IPS DF 6.9 (cell line): ENCODE measurements around the gene PLCB1.

Experiments
- DNase-seq: peaks from one replicate; pipeline ENCODE4 v3.0.0-alpha.2; 2013; ENCODE audit warnings: low read depth, low spot score
- H3K27ac ChIP-seq: one replicate; pipeline ENCODE4 v1.5.1; 2013; ENCODE audit warnings: low read length, control low read depth
- H3K27me3 ChIP-seq: 2 replicates; pipeline ENCODE4 v1.6.1; 2013; ENCODE audit warnings: mild to moderate bottlenecking, low read length; ENCODE audit not compliant: control insufficient read depth, insufficient read depth
- H3K36me3 ChIP-seq: 2 replicates; pipeline ENCODE4 v1.6.1; 2013; ENCODE audit warnings: low read length; ENCODE audit not compliant: control insufficient read depth, insufficient read depth
- H3K4me1 ChIP-seq: 2 replicates; pipeline ENCODE4 v1.6.1; 2013; ENCODE audit warnings: low read length; ENCODE audit not compliant: control insufficient read depth, insufficient read depth
- H3K4me3 ChIP-seq: 2 replicates; pipeline ENCODE4 v1.5.1; 2013; ENCODE audit warnings: mild to moderate bottlenecking, low read length
- H3K9me3 ChIP-seq: 2 replicates; pipeline ENCODE4 v1.6.1; 2013; ENCODE audit warnings: low read length, inconsistent platforms; ENCODE audit not compliant: control insufficient read depth, insufficient read depth
- WGBS: extraction: QIAGEN DNeasy Blood & Tissue Kit; methylation state at CpG from one replicate; pipeline ENCODE4 v1.1.7; 2013; ENCODE audit warnings: mixed read lengths, missing lambda C conversion rate; ENCODE audit not compliant: insufficient read length, insufficient coverage; 5-methylcytosine and 5-hydroxymethylcytosine counted together

The PLCB1 gene

DNA sequence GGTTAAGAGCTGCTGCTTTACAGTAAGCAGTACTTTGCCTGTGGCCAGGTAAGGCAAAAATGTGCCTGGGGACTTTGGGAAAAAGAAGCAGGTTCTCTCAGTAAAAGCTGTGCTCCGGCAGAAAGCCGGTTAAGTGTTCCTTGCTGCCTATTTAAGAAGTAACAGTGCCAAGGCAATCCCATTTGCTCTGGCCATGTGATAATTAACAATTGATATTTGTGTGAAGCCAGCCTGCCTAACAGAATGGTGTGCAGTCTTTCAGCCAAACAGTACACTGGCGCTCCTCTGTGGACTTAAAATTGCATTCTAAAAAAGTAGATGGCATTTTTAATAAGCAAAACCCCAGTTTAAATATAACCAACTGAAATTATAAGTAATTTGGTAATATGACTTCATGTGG, 430.3 kb downstream of the PLCB1 start:
- H3K27ac ChIP-seq, result no peak overlapping the region
- no peaks in the 10 kb centered on the region for H3K9me3 ChIP-seq
- no peaks in the 10 kb centered on the region for H3K36me3 ChIP-seq
- DNase-seq, result no peak
- no peak overlapping the region for H3K4me3 ChIP-seq
- H3K4me1 ChIP-seq, result no peaks in the 10 kb centered on the region
- no CpG with 5 or more reads among the region's 3 CpGs for WGBS
- no peaks in the 10 kb centered on the region for H3K27me3 ChIP-seq

DNA sequence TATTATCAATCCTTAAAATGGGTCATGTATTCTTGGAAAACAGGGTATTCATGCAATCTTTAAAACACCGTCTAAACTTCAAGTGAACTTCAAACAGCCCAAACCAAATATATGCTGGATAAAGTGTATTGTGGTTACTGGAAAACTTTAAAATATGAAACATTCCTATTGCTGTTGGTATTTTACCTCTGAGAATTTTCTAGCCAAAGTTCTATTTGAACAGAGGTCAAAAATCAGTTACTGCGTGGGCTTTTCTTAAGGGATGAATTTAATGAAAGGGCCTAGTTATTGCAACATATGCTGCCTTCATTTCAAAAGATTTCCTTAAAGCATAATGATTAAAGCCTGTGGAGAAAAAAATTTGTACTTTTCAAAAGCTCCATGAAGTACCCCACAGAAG, 436.0 kb downstream of the PLCB1 start:
- DNase-seq, result no peak
- Histone ChIP-seq H3K27ac (no peak overlapping the region), H3K4me3 (no peak overlapping the region), H3K27me3 (no peaks in the 10 kb centered on the region; the same call in 1 of the 2 replicates), H3K9me3 (no peaks in the 10 kb centered on the region), H3K4me1 (no peaks in the 10 kb centered on the region), H3K36me3 (no peaks in the 10 kb centered on the region)
- no CpG with 5 or more reads among the region's 2 CpGs for WGBS

DNA sequence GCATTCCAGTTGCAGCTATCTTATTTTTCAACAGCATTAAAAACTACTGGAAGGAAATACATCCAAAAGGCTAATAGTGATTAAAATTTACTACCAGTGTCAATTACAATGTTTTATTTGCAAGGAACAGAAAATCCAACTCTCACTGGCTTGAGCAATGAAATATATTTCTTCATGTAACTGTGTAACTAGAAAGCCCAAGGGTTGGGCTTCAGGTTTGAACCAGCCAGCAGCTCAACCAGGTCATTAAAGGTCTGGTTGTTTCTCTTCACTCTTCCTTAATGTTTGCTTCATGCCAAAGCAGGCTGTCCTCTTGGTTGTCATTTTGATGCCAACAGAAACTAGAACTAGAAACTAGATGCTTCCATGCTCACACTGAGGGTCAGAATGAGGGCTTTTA, 437.7 kb downstream of the PLCB1 start:
- H3K4me1 ChIP-seq, result no peaks in the 10 kb centered on the region
- no peaks in the 10 kb centered on the region for H3K9me3 ChIP-seq
- no peak overlapping the region for H3K27ac ChIP-seq
- H3K36me3 ChIP-seq, result no peaks in the 10 kb centered on the region
- no peak overlapping the region for H3K4me3 ChIP-seq
- H3K27me3 ChIP-seq, result no peaks in the 10 kb centered on the region; the same call in 1 of the 2 replicates
- no peak for DNase-seq

DNA sequence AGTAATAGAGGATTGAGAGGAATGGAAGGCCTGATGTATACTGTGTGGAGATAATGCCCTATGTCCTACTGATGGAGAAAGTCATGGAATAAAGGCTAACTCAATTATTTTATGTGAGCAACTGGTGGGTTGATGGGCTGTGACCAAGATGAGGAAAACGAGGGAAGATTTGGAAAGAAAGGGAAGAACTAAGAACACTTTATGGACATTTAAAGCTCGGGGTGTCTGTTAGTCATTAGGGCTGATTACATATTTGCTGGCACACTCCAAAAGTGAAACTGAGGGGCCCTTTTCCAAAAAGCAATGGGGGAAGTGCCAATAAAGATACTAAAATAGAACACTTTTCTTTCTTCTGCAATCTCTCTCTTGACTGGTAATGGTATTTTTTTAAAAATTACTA, 439.5 kb downstream of the PLCB1 start:
- no peak for DNase-seq
- Histone ChIP-seq H3K36me3 (no peaks in the 10 kb centered on the region), H3K27ac (no peak overlapping the region), H3K4me1 (no peaks in the 10 kb centered on the region; the same call in 1 of the 2 replicates), H3K27me3 (no peaks in the 10 kb centered on the region; the same call in 1 of the 2 replicates), H3K9me3 (no peaks in the 10 kb centered on the region), H3K4me3 (no peak overlapping the region)
- WGBS, result no CpG with 5 or more reads among the region's 2 CpGs

DNA sequence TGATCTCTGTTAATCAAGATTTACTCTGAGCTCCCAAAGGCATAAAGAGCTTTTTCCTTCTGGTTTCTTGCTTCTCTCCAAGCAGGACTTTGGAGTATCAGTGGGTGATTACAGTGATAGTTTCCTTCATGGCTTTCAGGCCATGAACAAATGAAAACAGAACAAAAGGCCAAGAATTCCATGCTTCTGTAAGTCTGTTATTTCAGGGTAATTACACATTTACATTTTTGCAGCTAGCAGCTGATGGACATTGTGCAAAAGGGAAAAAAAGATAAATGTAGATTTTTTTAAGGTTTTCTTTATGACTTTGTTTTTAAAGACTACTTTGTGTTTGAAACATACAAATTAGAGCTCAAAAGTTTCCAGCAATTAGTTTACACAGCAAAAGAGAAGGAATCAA, 441.6 kb downstream of the PLCB1 start:
- Histone ChIP-seq H3K4me3 (no peak overlapping the region), H3K36me3 (no peaks in the 10 kb centered on the region), H3K4me1 (no peaks in the 10 kb centered on the region; the same call in 1 of the 2 replicates), H3K27me3 (no peaks in the 10 kb centered on the region; the same call in 1 of the 2 replicates), H3K9me3 (no peaks in the 10 kb centered on the region), H3K27ac (no peak overlapping the region)
- DNase-seq, result no peak

DNA sequence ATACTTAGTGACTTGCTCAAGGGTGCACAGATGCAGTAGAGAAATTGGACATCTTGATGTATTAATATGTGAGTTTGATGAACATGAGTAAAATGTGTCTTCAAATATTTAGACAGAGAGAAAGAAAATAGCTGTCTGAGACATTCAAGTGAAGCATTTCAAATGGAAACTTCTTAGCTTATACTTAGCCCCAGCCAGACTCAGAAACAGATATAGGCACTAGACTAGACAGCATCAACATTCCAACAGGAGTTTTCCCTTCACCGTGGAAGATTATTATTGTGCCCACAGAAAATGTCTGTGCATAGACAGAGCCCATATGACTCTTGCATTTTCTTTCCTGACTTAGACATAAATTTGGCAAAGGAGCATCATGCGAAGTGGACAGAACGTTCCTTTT, 443.0 kb downstream of the PLCB1 start:
- WGBS, result no CpG with 5 or more reads among the region's 3 CpGs
- no peak overlapping the region for H3K4me3 ChIP-seq

DNA sequence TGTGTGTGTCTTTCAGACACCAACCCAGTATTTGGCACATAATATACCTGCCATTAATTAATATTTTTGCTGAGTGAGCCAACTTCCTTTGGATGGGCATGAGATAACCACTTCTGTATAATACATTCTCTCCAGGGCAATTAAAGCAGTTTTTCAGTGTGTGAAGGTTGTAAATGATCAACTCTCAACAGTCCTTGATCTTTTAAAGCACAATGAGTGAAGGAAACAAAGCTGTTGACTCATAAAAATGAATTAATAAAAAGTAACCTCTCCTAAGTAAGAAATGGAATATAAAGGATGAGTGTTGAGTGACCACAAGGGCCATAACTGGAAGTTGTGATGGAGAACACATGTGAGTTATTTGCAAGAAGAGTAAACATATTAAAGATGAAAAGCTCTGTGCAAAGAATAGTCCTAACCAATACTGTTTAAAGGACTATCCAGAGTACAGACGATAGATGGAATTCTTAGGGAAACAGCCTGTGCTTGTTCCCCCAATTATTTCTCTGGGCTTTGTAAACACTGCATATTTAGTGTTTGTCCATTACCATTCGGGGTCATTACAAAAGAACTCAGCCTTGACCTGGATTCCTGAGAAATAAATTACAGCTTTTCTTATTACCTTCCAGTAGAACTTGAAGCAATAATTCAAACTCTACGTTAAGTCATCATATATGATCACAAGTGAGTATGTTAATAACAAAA, 446.2 kb downstream of the PLCB1 start:
- DNase-seq, result no peak
- WGBS, result no CpG with 5 or more reads among the region's 3 CpGs
- no peaks in the 10 kb centered on the region; the same call in 1 of the 2 replicates for H3K4me1 ChIP-seq
- H3K9me3 ChIP-seq, result no peaks in the 10 kb centered on the region
- H3K36me3 ChIP-seq, result no peaks in the 10 kb centered on the region
- H3K4me3 ChIP-seq, result no peak overlapping the region
- no peaks in the 10 kb centered on the region for H3K27me3 ChIP-seq
- H3K27ac ChIP-seq, result no peak overlapping the region

More for the DNA sequence above, 443.0 kb downstream of the PLCB1 start:
- Histone ChIP-seq H3K4me1 (no peaks in the 10 kb centered on the region; the same call in 1 of the 2 replicates), H3K9me3 (no peaks in the 10 kb centered on the region), H3K36me3 (no peaks in the 10 kb centered on the region), H3K27ac (no peak overlapping the region), H3K27me3 (no peaks in the 10 kb centered on the region)
- DNase-seq, result no peak

DNA sequence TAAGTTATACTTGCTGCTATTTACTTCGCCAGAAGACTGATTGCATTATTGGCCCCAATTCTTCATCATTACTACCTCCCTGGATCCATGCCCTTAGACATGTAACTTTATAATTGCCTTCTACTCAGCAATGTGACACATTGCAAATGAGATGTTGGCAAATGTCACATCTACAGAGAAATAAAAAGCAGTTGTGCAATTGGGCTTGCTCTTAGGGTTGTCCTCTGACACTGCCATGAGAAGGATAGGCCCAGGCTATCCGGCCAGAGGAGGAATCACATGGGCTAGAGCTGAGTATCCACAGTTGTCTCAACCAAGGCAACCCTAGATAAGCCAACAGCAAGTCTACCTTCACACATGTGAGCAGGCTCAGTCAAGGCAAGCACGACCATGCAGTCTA, 447.0 kb downstream of the PLCB1 start:
- Histone ChIP-seq H3K4me1 (peaks cover 2% of the 10 kb centered on the region; the same call in 1 of the 2 replicates), H3K4me3 (no peak overlapping the region), H3K36me3 (no peaks in the 10 kb centered on the region), H3K27me3 (no peaks in the 10 kb centered on the region), H3K9me3 (no peaks in the 10 kb centered on the region), H3K27ac (no peak overlapping the region)
- DNase-seq, result no peak
- no CpG with 5 or more reads among the region's 3 CpGs for WGBS

DNA sequence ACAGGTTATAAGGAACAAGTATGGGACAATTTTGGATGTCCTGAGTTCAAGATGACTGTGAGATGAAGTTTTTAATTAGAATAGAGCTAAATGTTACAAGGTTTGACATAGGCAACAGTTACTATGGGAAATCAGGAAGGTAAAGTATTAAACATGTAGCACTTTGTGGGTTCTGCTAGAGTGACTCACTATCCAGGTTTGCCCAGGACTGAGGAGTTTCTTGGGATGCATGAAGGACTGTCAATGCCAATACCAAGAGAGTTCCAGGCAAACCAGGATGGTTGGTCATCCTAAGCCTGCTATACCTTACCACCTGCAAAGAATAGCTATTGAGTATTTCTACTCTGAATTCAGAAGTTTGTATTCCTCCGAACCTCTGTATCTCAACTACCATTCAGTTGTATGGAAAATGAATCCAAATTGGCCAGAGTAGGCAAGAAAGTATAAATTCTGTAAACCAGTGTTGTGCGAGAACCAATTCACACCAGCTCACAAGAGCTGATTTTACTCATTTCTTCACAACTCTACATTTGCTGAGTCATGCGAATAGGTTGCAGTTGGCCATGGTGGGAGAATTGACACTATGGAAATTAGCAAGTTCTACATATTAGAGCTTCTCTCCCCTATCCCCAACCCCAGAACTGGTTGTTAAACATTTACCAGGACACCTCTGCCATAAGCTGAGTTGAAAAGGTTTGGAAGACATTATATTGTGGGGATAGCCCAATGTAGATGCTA, 449.5 kb downstream of the PLCB1 start:
- WGBS, result no CpG with 5 or more reads among the region's 3 CpGs
- 0 out of 2 replicates have a peak, but pooled peaks cover 2% of the 10 kb centered on the region for H3K4me1 ChIP-seq

DNA sequence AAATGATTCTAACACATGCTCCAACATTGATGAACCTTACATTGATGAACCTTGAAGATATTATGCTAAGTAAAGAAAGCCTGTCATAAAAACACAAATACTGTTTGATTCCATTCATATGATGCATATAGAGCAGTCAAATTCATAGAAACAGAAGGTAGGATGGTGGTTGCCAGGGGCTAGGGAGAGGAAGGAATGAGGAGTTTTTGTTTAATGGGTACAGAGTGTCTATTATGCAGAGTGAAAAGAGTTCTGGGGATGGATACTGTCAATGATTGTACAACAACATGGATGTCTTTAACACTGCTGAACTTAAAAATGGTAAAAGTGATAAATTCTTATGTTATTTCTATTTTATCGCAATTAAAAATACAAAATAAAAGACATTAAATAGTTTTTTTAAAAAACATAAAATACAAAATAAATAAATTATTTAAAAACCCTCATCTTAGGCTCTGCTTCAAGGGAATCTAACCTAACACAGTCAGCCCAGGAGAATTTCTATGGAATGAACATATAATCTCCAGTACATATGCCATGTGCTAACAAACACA, 451.0 kb downstream of the PLCB1 start:
- Histone ChIP-seq H3K9me3 (no peaks in the 10 kb centered on the region), H3K27ac (no peak overlapping the region), H3K27me3 (no peaks in the 10 kb centered on the region), H3K36me3 (no peaks in the 10 kb centered on the region), H3K4me1 (0 out of 2 replicates have a peak, but pooled peaks cover 2% of the 10 kb centered on the region), H3K4me3 (no peak overlapping the region)
- no CpG with 5 or more reads among the region's 1 CpG for WGBS
- no peak for DNase-seq

More for the DNA sequence above, 449.5 kb downstream of the PLCB1 start:
- Histone ChIP-seq H3K4me3 (no peak overlapping the region), H3K36me3 (no peaks in the 10 kb centered on the region), H3K27ac (no peak overlapping the region), H3K27me3 (no peaks in the 10 kb centered on the region), H3K9me3 (no peaks in the 10 kb centered on the region)
- no peak for DNase-seq
